T-helper 1 cell treated with Interleukin-12 subunit alpha and Interleukin-12 subunit beta and Interleukin-4 antibody, amounts not matched to agents 30 μg/mL and 1 μg/mL, for 36 hours (primary cell): ENCODE measurements around the gene NCCRP1.

Source experiments
- H3K27ac Mint-ChIP-seq: one replicate; pipeline ENCODE4 v1.8.0; 2021; ENCODE audit warnings: mild to moderate bottlenecking, mixed read lengths
- H3K27me3 Mint-ChIP-seq: one replicate; pipeline ENCODE4 v1.8.0; 2021; ENCODE audit warnings: low read depth, mixed read lengths
- H3K36me3 Mint-ChIP-seq: one replicate; pipeline ENCODE4 v1.8.0; 2021; ENCODE audit warnings: low read depth, mixed read lengths
- H3K4me1 Mint-ChIP-seq: one replicate; pipeline ENCODE4 v1.8.0; 2021; ENCODE audit warnings: low read depth, mixed read lengths
- H3K4me3 Mint-ChIP-seq: one replicate; pipeline ENCODE4 v1.8.0; 2021; ENCODE audit warnings: mild to moderate bottlenecking, moderate library complexity, mixed read lengths
- H3K9me3 Mint-ChIP-seq: one replicate; pipeline ENCODE4 v1.8.0; 2021; ENCODE audit warnings: mixed read lengths

The NCCRP1 gene

GRCh38 chr19:39251081-39251480, 54.3 kb downstream of the NCCRP1 start:
- H3K27ac Mint-ChIP-seq: no peak overlapping the region
- peaks cover 35% of the 10 kb centered on the region for H3K27me3 Mint-ChIP-seq
- no peak overlapping the region for H3K4me3 Mint-ChIP-seq
- H3K4me1 Mint-ChIP-seq: no peaks in the 10 kb centered on the region
- H3K36me3 Mint-ChIP-seq: no peaks in the 10 kb centered on the region
- no peaks in the 10 kb centered on the region for H3K9me3 Mint-ChIP-seq
